ENCODE measurements around the gene TTC7B. TPM values are rescaled to one million over a fixed set of nuclear protein-coding genes. Genes with fewer than 3 reads are reported as not detected.

The TTC7B gene
- total and polyA plus RNA-seq, 2 of the 8 experiments (the other 6 are each of a cell fraction or from before 2014, with no cell fraction given), result 23.7 to 34.0 TPM

DNA sequence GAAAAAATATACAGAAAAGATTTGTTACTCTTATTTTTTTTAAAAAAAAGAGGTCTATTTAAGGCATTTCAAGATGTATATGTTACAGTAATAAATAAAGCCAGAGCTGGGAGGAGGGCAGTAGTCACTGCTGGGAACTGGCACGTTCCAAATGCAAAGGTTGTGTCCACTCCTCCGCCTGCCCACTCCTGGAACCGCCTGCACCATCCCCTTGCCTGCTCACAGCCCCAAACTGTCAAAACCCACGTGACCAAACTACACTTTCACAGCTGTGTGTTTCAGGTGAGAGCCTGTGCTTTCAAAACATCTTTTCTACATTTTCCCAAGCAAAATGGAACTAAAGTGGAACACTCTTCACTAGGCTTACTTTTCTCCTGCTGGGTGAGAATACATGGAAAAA, 160.4 kb downstream of the TTC7B start (continued):
- TF ChIP-seq SIN3A (conservative IDR thresholded peaks at IDR 0.05 in 1 of 2, IDR thresholded peaks at IDR 0.05 in 1 of 2; ENCODE audit: low read depth in 1 of 2, low read length in 2 of 2), result no peak
